Coronary artery (tissue), 2 donors: ENCODE measurements around the gene MAP6D1.

Experiments used
- DNase-seq: peaks from one replicate; pipeline ENCODE4 v3.0.0-alpha.2; 2017; ENCODE audit warnings: low spot score
- H3K27ac ChIP-seq, 2 donors: fragments of 200-600 bp; sonication (generic); one replicate each; pipeline ENCODE4 v1.5.1; 2016 to 2019
- H3K4me3 ChIP-seq: fragments of 200-600 bp; sonication (generic); 2 replicates; pipeline ENCODE4 v1.5.1; 2016; ENCODE audit warnings: mild to moderate bottlenecking, moderate library complexity
- TF ChIP-seq, protein P1 (sequence below): fragments of 200-600 bp; sonication (generic); IDR thresholded peaks from one replicate; pipeline ENCODE4 v1.5.1; 2019; ENCODE audit warnings: antibody characterized with exemption

MAP6D1 gene

DNA sequence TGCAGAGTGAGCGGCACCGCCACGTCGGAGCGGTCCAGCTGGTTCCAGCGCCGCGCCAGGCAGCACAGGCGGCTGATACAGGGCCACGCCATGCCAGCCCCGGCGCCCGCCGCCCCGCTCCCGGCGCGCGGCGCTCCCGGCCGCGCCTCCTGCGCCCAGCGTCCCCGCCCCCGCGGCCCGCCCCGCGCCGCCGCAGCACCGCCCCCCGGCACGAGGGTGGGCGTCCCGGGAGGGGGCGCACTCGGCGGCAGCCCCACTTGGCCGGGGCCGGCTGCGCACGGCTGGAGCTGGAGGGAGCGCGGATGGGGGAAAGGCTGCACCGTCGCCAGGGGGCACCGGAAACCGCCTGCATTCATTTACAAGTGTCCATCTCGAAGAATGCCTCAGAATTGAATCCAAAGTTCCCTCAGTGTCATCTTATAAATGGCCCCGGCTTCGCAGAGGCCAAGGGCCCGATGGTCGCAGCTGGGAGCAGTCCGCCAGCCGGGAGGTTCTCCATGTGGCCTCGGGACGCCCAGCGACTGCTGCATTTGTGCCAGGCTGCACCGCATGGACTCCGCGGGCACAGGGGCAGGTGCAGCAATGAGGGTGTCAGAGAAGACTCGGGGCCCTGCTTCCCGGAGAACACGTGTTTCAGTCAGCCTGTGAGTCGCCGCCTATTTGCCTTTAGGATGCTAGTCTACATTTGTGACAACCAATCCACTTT, at the start of gene MAP6D1:
Gene MAP6D1 (minus strand): TSS at position 122 of the 706 bp plus-strand sequence. CDS start 30 bp downstream, at position 92.
- Histone ChIP-seq H3K27ac (peak within 1 kb of the TSS in 1 of 2 donors; percentile 27), H3K4me3 (peak within 1 kb of the TSS; percentile 82)
- DNase-seq = no peak
- TF ChIP-seq, protein P1, sequence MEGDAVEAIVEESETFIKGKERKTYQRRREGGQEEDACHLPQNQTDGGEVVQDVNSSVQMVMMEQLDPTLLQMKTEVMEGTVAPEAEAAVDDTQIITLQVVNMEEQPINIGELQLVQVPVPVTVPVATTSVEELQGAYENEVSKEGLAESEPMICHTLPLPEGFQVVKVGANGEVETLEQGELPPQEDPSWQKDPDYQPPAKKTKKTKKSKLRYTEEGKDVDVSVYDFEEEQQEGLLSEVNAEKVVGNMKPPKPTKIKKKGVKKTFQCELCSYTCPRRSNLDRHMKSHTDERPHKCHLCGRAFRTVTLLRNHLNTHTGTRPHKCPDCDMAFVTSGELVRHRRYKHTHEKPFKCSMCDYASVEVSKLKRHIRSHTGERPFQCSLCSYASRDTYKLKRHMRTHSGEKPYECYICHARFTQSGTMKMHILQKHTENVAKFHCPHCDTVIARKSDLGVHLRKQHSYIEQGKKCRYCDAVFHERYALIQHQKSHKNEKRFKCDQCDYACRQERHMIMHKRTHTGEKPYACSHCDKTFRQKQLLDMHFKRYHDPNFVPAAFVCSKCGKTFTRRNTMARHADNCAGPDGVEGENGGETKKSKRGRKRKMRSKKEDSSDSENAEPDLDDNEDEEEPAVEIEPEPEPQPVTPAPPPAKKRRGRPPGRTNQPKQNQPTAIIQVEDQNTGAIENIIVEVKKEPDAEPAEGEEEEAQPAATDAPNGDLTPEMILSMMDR = no peak

DNA sequence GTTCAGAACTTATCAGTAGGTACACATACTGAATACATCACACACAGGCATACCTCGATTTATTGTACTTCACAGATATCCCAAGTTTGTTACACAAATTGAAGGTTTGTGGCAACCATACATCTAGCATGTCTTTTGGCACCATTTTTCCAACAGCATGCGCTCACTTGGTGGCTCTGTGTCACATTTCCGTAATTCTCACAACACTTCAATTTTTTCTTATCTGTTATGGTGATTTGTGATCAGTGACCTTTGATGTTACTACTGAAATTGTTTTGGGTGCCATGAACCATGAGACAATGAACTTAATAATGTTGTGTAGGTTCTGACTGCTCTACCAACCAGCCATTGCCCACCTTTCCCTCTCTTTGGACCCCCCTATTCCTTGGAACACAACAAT, 48.5 kb upstream of the MAP6D1 start:
- no peak for DNase-seq
- Histone ChIP-seq H3K27ac (no peak overlapping the region), H3K4me3 (no peak overlapping the region)
- TF ChIP-seq, protein P1 = no peak

DNA sequence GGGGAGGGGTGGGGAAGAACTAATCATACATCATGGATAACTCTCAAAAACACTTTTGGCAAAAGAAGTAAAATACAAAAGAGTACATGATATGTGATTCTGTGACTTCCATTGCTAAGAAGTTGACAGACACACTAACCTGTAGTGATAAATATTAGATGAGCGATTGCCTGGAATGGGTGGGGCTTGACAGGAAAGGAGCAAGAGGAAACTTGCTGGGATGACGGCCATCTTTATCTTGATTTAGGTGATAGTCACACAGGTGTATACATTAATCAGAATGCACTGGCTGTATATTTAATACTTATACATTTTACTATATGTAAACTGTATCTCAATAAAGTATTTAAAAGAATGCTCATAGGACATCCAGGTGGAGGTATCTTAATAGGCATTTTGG, 46.2 kb upstream of the MAP6D1 start:
- no peak overlapping the region for H3K4me3 ChIP-seq
- TF ChIP-seq, protein P1 = no peak
- no peak for DNase-seq

DNA sequence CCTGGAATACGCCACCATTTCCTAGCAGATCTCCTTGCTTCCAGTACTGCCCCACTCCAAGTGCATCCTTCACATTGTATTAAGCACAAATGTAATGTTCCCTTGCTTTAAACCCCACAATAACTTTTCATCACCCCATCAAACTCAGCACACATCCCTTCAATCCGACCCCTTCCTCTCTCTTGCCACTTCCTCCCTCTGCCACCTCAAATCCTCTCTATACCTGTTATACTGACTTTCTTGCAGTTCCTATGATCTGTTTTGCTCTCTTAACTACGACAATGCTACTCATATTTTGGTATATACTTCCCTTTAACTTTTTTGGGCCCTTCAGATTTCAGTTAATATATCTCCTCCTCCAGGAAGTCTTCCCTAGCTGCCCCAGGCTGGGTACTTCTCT, 45.2 kb upstream of the MAP6D1 start:
- H3K4me3 ChIP-seq = no peak overlapping the region
- DNase-seq = no peak
- TF ChIP-seq, protein P1 = no peak
- H3K27ac ChIP-seq = no peak overlapping the region

More for the DNA sequence above, 46.2 kb upstream of the MAP6D1 start:
- H3K27ac ChIP-seq = no peak overlapping the region

DNA sequence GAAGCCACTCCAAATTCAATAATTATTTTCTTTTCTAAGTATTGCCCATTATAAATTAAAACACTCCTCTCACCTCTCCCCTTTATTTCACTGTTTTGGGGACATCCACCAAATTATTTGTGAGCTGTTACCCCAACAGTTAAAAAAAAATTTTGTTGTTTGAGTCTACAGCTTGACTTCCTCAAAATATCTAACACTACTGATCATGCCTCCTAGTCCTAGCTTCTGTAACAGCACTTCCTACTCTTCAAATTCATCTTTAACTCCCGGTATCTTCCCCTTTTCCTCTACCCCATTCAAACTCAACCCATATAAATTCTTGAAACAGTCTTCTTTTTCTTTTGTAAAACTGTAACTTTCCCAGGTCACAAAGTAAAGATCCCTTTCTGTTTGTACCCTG, 43.4 kb upstream of the MAP6D1 start:
- Histone ChIP-seq H3K4me3 (no peak overlapping the region), H3K27ac (no peak overlapping the region)
- TF ChIP-seq, protein P1 = no peak
- DNase-seq = no peak

DNA sequence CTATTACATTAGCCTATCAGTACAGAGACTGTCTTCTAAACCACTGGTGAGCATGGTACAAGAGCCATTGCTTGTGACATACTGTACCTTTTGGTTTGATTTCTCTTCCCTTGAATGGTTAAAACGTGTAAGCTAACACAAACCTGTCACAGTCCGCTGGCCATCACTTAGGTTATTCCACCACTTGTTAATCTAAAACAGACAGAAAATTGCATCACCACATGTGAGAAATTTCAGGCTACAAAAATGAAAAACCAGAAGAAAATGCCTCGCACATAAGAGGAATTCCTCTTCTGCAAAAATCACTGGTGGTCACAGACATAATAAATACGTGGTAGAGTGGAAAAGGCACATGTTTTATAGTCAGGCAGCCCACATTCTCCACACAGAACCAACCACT, 37.2 kb upstream of the MAP6D1 start:
- Histone ChIP-seq H3K4me3 (no peak overlapping the region), H3K27ac (no peak overlapping the region)
- TF ChIP-seq, protein P1 = no peak
- no peak for DNase-seq

DNA sequence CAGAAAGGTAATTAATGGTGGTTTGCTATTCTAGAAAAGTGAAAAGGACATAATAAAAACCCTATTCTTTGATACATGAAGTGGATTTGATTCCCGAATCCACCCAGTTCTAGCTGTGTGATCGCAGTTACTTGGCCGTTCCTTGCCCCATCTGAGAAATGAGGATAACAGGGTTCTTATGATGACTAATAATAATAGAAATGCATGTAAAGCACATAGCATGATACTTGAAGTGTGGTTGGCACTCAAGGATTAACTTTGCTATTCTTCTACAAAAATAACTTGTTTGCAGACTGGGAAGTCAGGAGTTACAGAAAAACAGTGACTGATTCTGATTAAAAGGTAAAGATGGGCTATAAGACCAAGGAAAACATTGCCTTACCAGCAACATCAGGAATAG, 32.5 kb upstream of the MAP6D1 start:
- TF ChIP-seq, protein P1 = no peak

More for the DNA sequence above, 32.5 kb upstream of the MAP6D1 start:
- DNase-seq = no peak
- H3K27ac ChIP-seq = no peak overlapping the region
- no peak overlapping the region for H3K4me3 ChIP-seq
